Mesenteric fat pad (tissue), 1 donor: ENCODE measurements around the gene PISD. TPM values are rescaled to one million over a fixed set of nuclear protein-coding genes. Genes with fewer than 3 reads are reported as not detected.

Source experiments
- DNase-seq: peaks from one replicate; pipeline ENCODE4 v3.0.0-alpha.2; 2020; ENCODE audit warnings: low spot score
- total RNA-seq: library from RNA; stranded (reverse); fragmentation: NEBNext Ultra II Directional; extraction: Animal tissue kit (Norgen Biotek cat#: 25700); gene quantifications from one replicate; pipeline ENCODE4 v1.2.1, GENCODE V29; 2021
- donor health status: DM: yes; HTN: yes; CAD: no.

The PISD gene
- total RNA-seq, 1 donor from 2014 or later = 138 TPM

DNA sequence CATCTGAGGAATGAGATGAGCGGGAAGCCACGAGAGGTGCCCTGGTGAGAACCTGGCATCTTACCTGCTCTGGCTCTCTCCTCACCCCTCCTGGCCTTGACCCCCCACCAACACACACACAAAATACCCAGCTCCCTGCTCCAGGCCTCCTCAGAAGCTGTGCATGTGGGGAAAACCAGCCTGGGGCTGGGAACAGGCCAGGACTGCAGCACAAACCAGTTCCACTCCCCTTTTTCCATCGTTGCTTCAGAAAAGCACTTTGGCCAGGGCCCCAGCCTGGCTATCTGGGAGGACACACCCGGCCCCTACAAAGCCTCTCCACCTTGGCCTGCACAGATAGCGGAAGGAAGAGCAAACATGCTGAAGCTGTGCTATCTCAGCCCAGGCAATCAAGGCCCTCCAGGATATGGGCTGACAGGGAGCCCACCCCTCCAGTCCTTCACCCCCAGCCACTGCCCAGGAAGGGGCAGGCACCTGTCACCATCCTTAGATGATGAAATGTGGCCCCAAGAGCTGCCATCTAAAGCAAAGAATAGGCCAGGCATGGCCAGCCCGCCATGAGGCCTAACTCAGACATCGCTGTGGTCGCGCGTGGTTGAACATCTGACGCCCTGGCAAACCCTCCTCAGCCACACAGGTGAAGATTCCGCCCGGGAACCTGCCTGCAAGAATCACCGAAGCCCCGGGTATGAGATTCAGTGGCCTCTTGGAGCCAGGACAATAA, 35.4 kb downstream of the PISD start:
- no peak for DNase-seq

DNA sequence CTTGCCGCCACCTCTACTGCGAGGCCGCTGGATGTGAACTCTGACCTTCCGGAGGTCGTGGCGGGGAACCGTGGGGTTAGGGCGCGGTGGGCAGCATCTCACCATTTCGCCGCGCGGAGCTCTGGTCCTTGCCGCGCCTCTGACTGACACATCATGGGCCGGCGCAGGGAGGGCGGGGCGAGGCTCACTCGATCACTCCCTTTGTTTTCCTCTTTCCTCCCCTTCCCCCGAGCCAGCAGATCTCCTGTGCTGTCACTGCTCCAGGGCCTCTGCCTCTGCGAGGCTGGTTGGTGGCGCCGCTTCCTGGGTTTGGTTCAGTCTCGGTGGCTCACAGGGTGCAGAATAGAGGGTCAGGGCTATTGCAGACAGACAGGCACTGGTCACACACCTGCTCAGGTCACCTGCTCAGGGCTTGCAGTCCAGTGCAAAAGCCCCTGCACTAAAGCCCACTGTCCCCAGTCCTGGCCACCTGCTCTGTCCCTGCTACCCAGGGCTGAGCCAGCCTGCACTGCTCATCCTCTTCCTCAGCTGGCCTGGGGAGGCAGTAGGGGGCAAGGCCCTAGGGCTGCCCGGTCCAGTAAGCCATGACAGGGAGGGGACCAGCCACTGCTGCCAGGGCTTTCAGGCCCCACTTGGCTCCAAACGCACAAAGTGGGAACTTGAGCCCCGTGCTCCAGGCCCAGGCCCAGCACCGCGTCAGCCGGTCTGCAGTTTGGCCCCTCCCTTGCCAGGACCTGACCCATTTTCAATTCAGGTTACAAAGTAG, 36.2 kb downstream of the PISD start:
- DNase-seq = no peak

DNA sequence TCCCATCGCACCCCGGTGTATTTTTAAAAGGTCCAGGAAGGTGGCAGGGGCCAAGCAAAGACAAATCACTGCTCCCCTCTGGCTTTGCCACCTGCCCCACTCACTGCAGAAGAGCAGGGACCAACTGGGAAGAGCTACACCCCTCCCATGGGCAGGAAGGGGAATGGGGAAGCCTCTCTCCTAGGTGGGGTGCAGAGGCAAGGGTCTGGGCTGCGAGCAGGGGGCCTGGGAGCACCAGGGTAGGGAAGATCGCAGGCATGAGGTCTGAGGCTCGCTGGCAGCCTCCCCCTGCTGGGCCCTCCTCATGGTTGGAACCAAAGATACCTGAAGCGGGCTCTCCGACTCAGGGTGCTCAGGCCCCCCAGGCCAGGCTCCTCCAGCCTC, 36.8 kb downstream of the PISD start:
- no peak for DNase-seq

DNA sequence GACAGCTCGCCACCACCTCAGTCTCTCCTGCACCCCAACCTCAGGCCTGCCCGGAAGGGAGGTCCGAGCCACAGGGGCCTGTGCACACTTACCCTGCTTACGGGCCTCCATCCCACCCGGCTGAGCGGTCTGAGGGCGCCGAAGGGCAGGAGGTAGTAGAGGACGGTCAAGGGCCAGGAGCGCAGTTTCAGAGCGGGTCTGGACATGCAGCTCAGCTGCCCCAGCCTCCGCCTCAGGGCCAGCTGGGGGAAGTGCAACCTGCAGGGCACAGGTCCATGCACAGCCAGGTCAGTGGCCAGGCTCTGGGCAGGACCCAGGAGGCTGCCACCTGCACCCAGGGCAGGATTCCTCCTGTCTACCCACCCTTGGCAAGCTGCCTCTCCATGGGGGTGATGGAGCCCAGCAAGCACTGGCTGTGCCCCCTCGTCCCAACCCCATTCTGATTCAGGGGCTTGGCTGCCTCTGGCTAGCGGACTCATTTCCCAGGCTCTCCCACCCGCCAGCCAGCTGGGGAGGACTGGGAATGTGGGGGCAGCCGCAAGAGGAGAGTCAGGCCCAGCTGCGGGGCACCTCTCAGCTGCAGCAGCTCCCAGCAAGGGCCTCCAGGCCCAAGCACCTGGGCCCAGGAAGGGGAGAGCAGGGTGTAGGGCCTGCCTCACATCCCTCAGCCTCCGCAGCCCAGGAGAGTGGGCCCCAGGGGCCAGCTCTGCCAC, 38.3 kb downstream of the PISD start:
- DNase-seq = no peak

DNA sequence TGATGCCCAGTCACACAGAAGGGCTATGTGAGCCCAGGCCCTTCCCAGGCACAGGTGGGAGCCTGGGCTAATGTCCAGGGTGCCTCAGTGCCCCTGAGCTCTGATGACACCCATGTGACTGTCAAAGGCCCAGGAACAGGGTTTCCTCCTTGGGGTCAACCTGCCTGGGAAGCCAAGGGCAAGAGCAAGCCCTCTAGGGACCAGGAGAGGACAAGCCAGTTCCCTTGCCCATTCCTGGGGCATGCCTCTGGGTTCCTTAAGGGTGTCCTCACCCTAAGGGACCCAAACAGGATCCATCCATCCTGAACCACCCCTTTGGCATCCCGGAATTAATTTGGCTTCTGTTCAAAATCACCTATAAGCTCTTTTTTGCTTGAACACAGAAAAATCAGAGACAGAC, 39.0 kb downstream of the PISD start:
- no peak for DNase-seq

DNA sequence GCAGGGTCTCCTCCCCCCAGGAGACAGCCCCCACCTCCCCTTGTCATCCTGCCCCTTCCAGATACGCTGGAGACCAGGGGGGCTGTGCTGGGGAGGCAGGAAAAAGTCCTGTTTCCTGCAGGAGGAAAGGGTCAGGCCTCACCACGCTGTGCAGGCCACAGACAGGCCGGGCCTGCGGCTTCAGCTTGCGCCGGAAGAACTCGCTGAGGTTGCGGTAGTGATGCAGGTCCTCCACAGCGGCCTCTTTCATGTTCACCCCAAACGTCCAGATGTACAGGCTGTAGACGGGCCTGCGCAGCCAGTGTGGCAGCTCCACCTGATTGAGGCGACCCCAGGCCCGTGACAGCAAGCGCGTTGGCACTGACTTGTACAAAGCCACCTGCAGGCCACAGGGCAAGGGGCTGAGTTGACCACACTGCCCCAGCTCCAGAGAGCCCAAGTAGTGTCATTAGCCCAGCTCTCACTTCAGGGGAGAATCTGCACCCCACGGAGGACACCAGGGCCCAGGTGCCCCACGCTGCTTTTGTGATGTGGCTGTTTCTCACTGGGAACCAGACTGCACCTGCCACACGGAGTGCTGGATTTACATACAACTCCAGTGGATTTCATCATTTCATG, 40.4 kb downstream of the PISD start:
- no peak for DNase-seq

DNA sequence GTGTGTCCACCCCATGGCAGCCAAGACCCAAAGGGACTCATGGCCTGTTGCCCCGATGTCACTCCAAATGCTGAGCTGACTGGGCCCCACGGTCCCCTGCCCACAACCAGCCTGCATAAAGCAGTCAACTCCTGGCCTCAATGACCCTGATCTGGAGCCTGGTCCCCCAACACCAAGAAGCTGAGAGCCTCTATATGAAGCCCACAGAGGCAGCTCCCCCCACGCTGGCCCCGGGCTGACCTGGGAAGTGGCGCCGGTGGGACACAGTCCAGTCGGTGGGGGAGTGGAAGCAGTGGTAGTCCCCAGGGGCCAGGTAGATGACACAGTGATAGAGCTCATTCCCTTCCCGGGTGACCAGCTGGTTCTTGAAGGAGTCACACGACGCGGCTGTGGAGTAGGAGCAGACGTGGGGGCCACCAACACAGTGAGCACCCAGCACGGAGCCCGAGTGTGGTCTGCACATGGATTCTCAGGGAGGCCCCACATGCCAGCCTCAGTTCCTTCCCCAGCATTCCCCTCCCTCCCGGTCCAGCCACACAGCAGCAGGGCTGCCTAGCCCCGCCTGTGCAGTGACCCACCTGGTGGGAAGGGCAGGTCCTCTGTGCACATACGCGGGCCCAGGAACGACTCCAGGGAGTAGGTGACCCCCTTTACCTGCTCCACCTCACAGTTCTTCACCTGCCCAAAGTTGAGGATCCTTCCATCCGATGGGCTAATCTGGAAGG, 41.1 kb downstream of the PISD start:
- no peak for DNase-seq

DNA sequence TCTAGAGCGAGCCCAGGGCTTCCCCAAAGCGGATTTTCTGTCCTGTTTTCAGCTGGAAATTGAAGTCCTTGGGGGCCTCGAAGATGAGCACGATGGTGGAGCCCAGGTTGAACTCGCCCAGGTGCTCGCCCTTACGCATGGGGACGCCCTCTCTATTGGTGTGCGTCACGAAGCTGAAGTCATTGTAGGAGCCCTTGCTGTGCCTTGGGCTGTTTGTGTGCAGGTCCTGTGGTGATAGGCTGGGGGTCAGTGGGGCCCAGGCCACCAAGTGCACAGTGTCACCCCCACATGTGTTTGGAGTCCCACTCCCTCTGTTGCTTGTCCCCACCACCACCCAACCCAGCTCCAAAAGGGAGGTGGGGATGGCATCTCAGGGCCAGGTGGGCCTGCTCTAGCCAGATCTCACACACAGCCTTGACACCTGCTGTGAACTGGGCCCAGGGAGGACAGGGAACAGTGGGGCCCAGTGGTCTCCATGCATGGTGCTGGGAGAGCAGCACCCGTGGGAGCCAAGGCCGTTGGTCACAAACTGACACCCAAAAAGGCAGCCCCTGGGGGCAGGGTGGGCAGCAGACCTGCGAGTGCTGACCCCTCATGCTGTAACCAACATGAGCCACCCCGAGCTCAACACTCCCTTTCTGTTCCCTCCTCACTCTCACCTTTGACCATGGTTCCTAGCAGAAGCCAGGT, 42.3 kb downstream of the PISD start:
- DNase-seq = no peak

DNA sequence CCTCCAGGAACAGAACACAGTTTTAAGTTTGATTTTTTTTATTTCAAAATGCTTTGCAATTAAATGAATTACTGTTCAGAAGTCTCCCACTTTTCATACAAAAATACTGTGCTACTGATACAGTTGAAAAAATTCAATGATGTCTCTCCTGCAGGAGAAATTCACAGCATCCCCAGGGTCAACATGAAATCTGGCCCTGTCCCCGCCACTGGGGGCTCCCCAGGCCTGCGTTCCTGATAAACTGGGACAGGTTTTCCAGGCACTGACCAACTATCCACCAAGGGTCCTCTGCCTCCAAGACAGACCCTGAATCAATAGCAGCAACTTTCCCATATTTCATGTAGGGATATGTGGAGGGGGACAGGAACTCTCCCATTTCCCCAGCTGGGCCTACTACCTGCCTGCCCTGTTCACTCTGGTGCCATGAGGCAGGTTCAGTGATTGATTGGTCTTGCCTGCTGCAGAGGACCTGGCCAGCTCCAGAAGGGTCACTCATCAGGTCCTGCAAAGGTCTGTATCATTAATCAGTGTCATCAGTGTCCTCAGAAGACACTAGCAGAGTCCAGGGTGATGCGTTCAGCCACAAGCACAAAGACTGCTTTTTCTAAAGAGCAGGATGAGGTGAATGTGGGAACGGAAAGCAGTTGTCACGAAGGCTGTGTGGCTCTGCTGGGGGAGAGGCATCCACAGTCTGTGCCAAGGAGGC, 43.4 kb downstream of the PISD start:
- no peak for DNase-seq

DNA sequence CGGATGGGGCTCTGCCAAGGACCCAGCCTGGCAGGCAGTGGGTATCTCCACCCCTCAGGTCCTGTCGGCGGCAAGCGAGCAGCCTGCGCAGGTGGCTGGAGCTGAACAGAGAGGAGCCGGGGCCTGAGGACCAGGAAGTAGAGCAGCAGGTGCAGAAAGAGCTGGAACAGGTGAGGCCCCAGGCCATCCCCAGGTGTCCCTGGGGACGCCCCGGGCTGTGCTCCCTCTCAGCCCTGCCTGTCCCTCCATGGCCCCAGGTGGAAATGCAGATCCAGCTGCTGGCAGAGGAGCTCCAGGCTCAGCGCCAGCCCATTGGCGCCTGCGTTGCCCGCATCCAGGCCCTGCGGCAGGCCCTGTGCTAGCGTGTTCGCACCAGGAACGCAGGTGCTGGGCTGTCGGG, 44.0 kb downstream of the PISD start:
- no peak for DNase-seq

DNA sequence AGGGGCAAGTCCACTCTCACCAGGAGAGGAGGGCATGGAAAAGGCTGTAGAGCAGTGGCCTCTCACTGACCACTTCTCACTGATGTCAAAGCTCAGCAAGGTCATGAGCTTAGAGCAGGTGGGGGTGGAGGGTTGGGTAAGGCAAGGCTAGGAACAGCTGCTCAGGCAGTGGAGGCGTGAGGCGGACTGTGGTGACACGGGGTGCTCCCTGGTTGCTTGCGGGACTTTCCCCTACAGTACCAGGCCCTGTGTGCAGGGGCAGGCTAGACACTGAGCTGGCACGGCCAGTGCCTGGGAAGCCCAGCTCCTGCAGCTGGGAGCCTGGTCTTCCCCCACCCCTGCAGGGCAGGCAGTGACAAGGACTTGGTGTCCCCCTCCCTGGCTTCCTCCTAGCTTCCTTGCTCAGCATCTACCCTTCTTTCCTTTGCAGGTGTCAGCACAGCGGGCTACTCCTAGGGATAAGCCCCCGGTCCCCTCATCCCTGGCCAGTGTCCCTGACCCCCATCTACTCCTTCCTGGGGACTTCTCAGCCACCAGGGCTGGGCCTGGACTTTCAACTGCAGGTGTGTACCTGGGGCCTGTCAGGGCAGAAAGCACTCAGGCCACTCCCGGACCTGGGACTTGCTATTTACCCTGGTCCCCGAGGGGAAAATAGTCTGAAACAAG, 45.6 kb downstream of the PISD start:
- DNase-seq = no peak

DNA sequence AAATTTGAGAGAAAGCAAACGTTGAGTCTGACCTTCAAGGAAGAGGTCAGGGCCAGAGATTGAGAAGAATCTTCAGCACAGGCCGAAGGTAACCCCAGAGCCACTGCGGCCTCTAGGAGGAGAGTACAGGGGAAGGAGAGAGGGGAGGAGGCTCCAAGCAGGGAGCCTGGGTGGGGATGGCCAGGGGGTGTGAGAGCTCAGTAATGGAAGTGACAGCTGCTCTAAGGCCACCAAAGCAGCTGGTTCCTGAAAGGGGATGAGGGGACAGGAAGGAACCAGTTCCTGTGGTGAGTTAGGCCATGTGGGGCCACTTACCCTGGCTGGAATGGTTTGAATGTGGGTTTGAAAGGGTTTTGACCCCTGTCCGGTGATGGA, 46.1 kb downstream of the PISD start:
- DNase-seq = no peak

DNA sequence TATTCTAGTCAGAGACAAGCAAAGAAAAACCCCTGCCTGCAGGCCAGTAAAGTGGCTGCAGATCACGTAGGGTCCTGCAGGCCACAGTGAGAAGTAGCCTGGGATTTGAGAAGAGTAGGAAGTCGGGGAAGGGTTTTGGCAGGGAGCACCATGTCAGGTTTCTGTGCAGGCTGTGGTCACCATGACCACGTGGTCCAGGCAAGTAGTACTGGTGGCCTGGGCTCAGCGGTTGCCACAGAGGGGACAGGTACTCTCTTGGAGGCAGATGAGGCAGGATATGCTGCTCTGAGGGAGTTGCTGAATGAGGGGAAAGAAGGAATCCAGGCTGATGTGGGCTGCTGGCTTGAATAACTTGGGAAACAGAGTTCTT, 46.5 kb downstream of the PISD start:
- DNase-seq = no peak

DNA sequence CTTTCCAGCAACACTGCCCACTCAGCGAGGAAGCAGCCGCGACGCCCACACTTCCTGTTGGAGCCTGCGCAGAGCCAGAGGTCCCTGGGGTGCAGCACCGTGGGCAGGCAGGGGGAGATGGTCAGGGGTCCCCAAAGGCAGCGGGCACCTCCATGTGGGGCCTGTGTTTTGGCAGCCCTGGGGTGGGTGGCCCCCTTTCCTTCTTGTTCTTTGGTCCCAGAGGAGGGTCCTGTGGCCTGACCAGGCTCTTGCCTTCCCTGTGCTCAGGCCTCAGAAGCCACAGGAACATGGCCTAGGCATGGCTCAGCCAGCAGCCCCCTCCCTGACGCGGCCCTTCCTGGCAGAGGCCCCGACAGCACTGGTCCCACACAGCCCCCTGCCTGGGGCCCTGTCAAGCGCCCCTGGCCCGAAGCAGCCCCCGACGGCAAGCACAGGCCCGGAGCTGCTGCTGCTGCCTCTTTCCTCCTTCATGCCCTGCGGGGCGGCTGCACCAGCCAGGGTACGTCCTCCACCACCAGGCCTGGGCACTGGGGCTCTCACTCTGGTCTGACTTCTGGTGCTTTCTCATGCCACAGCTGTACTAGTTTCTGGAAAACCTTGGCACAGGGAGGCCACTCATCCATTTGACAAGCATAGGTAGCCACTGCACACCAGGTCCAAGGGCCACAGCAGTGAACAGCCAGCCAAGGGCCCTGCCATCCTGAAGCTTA, 47.1 kb downstream of the PISD start:
- no peak for DNase-seq

DNA sequence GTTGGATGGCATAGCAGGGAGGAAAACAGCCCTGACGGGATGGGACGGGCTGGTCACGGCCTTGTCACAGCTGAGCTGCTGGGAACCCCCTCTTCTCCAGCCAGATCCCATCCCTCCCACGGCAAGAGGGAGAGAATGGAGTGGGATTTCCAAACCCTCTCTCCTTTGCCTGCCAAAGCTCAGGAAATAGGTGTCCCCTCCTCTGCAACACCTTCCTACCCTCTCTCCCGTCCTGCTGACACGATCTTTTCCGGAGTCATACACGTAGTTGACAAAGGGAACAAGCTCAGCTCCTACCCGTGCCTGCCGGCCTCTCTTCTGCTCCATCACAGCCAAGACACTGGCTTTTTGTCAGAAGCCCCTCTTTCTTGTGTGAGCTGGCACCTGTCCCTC, 48.1 kb downstream of the PISD start:
- DNase-seq = no peak

DNA sequence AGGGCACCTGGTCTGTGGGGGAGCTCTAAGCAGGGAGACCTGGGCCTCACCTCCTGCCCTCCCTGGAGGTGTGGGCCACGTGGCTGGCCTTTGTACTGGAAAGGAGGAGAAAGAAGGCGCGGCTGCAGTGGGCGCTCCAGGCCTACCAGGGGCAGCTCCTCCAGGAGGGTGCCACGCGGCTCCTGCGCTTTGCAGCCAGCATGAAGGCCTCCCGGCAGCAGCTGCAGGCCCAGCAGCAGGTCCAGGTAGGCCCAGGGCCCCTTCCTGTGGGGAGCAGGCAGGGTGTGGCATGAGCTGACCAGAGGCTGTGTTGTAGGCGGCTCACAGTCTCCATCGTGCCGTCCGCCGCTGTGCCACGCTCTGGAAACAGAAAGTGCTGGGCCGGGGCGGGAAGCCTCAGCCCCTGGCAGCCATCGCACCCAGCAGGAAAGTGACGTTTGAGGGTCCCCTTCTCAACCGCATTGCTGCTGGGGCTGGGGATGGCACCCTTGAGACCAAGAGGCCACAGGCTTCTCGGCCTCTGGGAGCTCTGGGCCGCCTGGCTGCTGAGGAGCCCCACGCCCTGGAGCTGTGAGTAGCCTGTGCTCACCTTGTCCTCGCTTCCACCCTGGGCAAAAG, 48.6 kb downstream of the PISD start:
- no peak for DNase-seq

DNA sequence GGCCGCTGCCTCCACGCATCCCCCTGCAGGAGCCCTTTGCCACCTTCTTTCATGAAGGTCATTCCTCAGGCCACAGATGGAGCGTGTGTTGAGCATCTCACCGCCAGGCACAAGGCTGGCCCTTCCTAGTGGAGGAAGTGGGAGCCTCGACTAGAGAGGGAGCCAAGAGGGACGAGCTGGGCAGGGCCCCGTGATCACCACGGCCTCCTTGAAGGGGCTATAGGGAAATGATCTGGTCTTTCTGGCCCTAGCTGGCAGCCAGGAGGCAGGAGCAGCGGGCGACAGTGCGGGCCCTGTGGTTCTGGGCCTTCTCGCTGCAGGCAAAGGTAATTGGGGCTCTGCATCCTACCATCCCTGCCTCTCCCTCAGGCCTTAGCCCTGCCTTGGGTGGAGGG, 49.1 kb downstream of the PISD start:
- DNase-seq = no peak

DNA sequence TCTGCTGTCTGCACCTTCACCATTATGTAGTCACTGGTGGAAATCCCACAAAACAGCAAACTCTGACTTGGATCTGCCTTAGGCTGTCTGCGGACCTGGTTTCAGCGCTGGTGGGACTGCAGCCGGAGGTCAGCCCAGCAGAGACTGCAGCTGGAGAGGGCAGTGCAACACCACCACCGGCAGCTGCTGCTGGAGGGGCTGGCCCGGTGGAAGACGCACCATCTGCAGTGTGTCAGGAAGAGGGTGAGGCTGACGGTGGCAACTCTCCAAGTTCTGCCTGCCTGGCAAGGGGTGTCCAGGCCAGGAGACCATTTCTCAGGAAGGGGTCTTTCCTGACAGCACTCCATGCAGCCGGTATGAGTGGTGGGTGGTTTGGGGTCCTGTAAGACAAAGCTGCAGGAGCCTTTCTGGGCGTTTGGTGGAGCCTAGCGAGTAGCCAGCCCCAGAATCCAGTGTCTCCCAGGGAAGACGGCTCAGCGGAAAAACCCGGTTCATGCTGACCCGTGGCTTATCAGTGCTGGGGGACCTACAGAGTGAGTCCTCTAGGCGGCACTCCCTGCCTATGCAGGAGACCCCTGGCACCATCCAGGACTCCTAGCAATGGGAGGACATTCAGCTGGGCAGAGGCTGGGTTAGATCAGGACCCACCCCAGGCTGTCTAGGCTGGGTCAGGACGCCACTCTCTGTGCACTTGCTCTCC, 50.8 kb downstream of the PISD start:
- DNase-seq = no peak
